Measurements from ENCODE around the gene MGLL.

Gene MGLL

DNA sequence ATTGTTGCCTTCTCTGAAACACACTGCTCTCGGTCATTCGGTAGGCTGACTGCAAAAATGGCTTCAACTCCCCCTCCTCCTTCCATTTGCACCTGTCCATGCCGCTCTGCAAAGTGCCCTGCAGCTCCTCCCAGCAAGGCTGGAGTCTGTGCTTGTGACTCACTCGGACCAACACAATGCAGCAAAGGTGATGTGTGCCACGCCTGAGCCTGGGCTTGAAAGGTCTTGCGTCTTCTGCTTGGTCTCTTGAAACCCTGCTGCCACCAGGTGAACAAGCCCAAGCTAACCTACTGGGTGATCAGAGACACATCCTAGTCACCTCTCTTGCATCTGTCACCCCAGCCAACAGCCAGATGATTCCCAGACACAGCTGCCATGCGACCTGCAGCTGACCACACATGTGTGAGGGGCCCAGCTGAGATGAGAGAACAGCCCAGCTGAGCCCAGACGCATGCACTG, 71.1 kb downstream of the MGLL start:
- DNase-seq: peak; percentile 54

DNA sequence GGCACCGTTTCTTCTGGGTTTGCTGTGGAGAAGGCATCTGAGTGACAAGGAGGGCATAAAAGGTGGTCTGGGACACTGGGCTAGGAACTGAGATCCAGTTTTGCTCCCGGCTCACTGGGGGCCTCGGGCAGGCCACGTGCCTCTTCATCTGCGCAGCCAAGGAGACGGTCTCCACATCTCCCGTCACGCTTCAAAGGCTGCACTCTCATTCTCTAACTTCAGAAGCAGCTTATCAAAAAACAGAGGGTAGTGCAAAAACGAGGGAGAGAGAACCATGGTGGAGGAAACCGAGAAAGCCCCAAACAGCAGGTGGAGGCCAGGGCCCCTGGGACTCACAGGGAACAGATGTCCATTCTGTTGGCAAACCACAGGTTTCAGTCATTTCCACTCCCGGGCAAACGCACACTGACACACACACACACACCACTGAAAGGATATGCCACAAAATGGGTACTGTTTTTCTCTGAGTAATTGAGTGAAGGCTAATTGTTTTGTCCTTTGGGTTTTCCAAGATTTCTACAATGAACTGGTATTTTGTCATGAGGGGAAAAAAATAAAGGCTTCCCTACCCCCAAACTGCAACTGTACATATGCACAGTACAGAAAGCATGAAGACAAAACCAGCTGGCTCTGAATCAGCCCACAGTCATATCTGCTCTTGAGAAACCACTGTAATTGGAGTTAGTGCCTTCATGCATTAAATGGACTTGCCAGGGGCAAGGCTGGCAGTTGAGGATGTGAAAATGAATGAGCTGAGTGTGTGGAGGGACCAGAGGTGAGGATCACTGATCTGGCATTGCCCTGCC, 71.9 kb downstream of the MGLL start:
- DNase-seq: peak; percentile 95

DNA sequence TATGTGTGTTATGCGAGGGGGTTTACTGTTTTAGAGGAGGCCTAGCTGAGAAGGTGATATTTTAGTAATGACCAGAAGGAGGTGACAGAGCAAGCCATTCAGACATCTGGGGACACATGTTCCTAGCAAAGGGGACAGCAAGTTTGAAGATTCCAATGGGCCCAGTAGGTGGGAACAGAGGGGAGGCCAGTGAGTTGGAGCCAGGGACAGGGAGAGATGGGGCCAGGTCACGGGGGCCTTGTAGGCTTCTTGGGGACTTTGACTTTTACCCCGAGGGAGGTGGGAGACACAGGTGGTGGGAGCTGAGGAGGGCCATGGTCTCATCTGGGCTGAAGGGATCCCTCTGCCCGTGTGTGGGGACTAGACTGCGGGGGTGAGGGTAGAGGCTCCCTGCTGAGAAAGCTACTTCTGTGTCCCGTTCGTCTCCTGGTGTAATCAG, 72.5 kb downstream of the MGLL start:
- peak; percentile 35 for DNase-seq

DNA sequence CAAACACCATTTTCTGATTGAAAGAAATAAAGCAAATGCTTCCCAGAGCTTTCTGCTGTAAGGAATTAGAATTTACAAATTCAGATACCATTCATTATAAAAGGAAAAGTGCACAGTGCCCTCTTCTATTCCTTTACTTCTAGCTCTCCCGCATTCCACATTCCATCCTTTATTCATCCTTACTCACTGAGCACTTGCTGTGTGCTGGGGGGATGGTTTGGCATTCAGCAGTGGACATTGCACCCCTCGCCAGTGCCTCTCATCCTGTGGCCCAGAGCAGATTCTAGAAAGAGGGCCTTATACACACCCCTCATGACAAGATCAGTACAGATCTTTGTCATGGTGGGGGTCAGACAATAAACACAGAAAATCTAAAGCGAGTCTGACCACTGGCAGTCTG, 73.0 kb downstream of the MGLL start:
- no peak for DNase-seq

DNA sequence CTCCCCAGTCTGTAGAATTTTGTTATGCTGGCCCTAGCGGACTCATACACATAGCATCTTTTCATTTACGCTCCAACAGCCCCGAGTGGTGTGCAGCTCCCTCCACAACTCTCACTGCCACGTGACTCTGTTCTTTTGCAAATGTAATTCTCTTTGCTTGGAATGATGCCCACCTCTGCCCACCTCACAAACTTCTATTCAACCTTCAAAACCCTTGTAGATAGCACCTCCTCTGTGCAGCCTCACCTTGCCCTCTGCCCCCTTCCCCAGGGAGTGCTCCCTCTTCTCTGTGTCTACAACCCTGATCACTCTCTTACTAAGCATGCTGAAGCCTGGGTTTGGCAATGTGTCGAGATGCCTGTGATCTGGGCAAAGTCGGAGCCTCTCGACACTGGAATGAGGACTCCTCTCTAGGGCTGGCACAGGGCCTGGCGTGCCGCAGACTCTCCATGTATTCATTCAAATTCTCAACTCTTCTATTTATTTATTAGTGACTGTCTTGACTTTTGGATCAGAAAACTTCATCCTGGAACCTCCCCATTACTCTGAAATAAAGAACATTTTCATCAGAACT, 73.5 kb downstream of the MGLL start:
- DNase-seq: no peak

- DNase-seq: peak; percentile 96
These were observed 74.4 kb downstream of the MGLL start for GRCh38 chr3:127747751-127748521.

DNA sequence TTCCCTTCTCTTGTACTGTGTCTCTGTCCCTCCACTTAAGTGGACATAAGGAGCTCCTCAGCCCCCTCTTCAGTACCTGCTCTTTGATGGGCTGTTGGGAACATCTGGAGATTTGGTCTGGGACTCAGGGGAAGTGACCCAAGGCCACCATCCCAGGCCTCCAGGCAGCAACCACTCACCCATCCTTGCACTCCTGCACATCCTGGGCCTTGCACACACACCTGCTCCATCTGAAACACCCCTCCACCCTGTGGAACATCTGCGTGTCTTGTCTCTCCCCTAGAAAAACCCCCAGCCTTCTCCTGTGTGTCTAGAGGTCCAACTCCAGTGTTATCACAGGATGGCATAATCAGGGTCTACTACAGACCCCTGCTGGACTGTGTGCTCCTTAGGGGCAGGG, 75.2 kb downstream of the MGLL start:
- DNase-seq: no peak

- DNase-seq: no peak
These were observed 75.8 kb downstream of the MGLL start for GRCh38 chr3:127746400-127747057.

DNA sequence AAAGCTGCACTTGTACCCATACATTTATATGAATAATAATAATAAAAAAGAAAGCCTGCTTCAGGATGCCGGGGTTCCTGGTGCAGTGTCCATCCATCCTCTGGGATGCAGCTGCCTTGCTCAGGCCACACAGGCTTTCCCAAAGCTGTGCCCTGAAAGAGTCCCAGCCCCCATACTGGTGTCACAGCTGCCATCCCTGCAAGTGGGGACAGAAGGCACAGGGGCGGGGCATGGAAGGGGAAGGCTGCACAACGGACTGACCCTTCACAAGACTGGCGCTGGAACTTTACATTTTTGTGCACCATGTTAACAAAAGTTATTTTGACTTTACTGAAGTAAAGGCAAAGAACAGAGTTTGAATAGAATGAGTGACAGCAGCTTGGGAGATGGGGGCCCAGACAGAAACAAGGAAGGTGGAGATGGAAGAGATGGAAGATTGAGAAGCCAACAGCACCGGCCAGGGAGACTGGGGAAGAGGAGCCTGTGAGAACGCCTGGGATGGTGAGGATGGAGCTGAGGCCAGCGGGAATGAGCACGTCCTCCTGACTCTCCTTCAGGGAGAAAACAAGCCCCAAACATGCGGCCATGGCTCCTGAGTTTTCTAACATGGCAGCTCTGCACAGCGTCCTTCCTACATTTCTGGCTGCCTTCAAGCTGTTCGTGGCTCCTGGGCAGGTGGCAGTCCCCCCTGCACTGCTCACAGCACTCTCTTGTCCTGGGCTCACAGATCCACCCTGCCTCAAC, 76.5 kb downstream of the MGLL start:
- DNase-seq: no peak

DNA sequence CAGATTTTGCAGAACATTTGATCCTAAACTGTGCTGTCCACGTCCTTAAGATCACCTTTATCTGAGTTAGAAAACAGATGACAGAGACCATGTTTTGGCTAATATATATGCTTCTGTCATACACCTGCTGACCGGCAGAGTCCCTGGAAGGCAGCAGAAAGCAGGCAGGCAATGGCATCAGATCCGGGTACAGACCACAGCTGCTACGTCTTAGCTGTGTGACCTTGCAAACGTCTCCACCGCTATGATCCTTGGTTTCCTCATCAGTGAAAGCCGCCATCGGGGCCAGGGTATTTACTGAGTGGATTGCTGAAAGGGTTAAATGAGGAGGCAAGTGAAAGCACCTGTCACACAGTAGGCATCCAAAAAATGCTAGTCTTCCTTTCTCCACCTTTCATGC, 77.4 kb downstream of the MGLL start:
- no peak for DNase-seq

- no peak for DNase-seq
These were observed 78.0 kb downstream of the MGLL start for GRCh38 chr3:127744253-127744815.

GRCh38 chr3:127743351-127744252, 78.7 kb downstream of the MGLL start:
- DNase-seq: no peak

DNA sequence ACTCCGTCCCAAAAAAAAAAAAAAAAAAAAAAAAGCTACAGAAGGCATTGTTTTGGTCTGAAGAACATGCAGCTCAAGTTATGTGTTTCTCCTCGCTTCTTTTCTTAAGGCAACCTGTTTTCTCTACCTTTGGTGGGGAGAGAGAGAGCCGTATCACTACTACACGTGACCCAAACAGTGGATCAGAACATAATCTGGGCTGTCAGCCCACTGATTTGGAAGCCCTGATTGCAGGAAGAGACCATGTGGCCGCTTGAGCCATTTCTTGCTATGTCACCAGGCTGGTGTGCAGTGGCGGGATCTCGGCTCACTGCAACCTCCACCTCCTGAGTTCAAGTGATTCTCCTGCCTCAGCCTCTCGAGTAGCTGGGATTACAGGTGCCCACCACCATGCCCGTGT, 79.7 kb downstream of the MGLL start:
- DNase-seq: no peak

DNA sequence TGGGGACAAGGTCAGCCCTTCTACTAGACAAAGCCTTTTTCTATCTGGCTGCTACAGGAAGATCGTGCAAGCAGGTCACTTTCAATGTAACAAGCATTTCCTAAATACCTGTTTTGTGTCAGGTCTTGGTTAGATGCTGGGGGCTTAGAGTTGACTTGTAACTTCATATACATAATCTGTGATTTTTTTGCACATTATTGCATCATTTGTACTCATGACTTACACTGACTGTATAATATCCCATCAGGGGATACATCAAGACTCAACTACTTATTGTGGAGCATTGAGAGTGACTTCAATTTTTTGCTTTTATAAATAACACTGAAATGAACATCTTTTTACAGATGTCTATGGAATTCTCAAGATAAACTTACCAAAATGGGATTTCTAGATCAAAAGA, 80.6 kb downstream of the MGLL start:
- no peak for DNase-seq

DNA sequence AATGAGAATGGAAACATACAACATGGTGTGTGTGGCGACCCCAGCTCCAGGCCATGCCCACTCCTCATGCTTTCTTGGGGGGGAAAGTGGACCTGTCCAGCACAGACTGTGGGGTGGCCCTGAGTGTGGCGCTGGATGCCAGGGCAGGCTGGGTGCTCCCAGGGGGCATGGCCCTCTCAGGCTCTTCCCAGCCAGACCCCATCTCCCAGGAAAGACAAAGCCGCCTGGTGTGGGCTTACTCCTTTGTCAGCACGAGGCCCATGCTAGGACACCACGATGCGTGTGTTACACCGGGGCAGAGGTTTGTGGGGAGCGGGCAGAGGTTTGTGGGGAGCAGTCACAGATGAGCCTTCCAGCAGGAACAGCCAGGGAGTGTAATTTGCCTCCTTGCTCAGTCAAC, 81.1 kb downstream of the MGLL start:
- DNase-seq: no peak

- DNase-seq: no peak
These were observed 82.0 kb downstream of the MGLL start for GRCh38 chr3:127740136-127740915.

- no peak for DNase-seq
These were observed 82.8 kb downstream of the MGLL start for GRCh38 chr3:127739347-127740135.

DNA sequence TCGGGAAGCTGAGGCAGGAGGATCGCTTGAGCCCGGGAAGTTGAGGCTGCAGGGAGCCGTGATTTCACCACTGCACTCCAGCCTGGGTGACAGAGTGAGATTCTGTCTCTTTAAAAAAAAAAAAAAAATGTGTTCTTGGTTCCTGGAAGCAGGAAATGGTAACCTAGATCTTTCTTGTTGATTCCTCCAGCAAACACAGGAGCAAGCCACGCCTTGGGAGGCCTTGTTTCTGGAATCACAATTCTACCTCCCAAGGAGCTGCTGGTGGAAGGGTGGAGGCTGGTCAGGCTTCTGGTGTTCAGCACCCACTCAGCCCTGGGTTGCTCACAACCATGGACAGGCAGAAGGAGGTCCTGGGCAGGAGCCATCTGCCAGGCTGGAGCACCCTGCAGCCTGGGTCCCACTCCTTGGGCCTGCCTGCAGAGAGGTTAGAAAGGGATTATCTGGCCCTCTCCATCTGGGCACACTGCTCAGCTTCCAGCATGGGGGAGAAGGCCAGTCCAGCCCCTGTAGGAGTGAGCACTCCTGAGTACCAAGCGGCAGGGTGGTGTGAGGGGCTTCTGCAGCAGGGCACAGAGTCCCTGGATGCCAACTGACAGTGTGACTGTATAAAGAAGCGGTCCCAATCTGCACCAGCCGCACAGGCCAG, 84.0 kb downstream of the MGLL start:
- no peak for DNase-seq
